SK-N-SH (cell line): ENCODE results near the gene ARHGAP5. TPM values are rescaled to one million over a fixed set of nuclear protein-coding genes. Genes with fewer than 3 reads are reported as not detected.
"Not testable (repeated sequence)": the region's sequence is repeated elsewhere in the genome, so short reads cannot be mapped to it uniquely, and the experiment has no call there.

Experiments used
- CTCF ChIA-PET: fragments of 300-600, 350-600 bp; formaldehyde crosslinking; extraction: SDS; loops from one replicate; lab custom pipeline; 2021; lab: Yijun Ruan, JAX
- POLR2A ChIA-PET: fragments of 350-600 bp; sonication (Branson Sonifier 250); formaldehyde crosslinking; extraction: SDS; loops from one replicate; lab custom pipeline; 2020; ENCODE audit warnings: antibody characterized with exemption, inconsistent platforms; lab: Yijun Ruan, JAX
- DNase-seq: peaks from one replicate; pipeline ENCODE4 v3.0.0; 2012
- H2AFZ ChIP-seq: fragments of 200-600 bp; sonication (generic); 2 replicates; pipeline ENCODE4 v1.8.1; 2016; ENCODE audit warnings: antibody characterized with exemption, mild to moderate bottlenecking, low read depth
- H3F3A ChIP-seq: fragments of 200-600 bp; sonication (generic); replicated peaks from 2 replicates; pipeline ENCODE3; 2016; ENCODE audit warnings: antibody characterized with exemption, mild to moderate bottlenecking; ENCODE audit not compliant: insufficient read depth
- H3K27ac ChIP-seq, 2 experiments: fragments of 200-500 bp in 1 of 2; fragments of 200-600 bp in 1 of 2; sonication (Bioruptor generic) in 1 of 2; sonication (generic), shearing (Covaris generic) in 1 of 2; 2 replicates each; pipeline versions ENCODE4 v1.5.1 to v1.6.1; 2014 to 2016; ENCODE audit warnings: low read depth in 2 of 2, inconsistent platforms in 1 of 2, low read length in 1 of 2, mild to moderate bottlenecking in 1 of 2, mixed read lengths in 1 of 2
- H3K27me3 ChIP-seq: fragments of 200-600 bp; sonication (generic), shearing (Covaris generic); 2 replicates; pipeline ENCODE4 v1.6.1; 2016; ENCODE audit warnings: mixed run types; ENCODE audit not compliant: insufficient read depth
- H3K36me3 ChIP-seq, 2 experiments: fragments of 200-500 bp in 1 of 2; fragments of 200-600 bp in 1 of 2; sonication (Bioruptor generic) in 1 of 2; sonication (generic) in 1 of 2; replicated peaks in 1 of 2; 2 replicates each; pipeline versions ENCODE3 to v1.5.1; 2014 to 2016; ENCODE audit warnings: low read length in 1 of 2, mild to moderate bottlenecking in 1 of 2; ENCODE audit not compliant: insufficient read depth in 2 of 2, control insufficient read depth in 1 of 2
- H3K4me1 ChIP-seq, 2 experiments: fragments of 200-500 bp in 1 of 2; fragments of 200-600 bp in 1 of 2; sonication (Bioruptor generic) in 1 of 2; sonication (generic), shearing (Covaris generic) in 1 of 2; 2 replicates each; pipeline versions ENCODE4 v1.5.1 to v1.6.1; 2014 to 2016; ENCODE audit warnings: low read depth in 1 of 2, low read length in 1 of 2, mixed run types in 1 of 2; ENCODE audit not compliant: insufficient read depth in 2 of 2, control insufficient read depth in 1 of 2
- H3K4me2 ChIP-seq: fragments of 200-600 bp; sonication (generic), shearing (Covaris generic); 2 replicates; pipeline ENCODE4 v1.6.1; 2017; ENCODE audit warnings: mixed run types
- H3K4me3 ChIP-seq, 2 experiments: fragments of 200-500 bp in 1 of 2; fragments of 200-600 bp in 1 of 2; sonication (Bioruptor generic) in 1 of 2; sonication (generic), shearing (Covaris generic) in 1 of 2; 2 replicates each; pipeline versions ENCODE4 v1.5.1 to v1.8.1; 2014 to 2016; ENCODE audit warnings: low read depth in 2 of 2, inconsistent platforms in 1 of 2, low read length in 1 of 2, mild to moderate bottlenecking in 1 of 2, mixed read lengths in 1 of 2, moderate library complexity in 1 of 2
- H3K79me2 ChIP-seq: fragments of 200-600 bp; sonication (generic); 2 replicates; pipeline ENCODE4 v1.8.1; 2017; ENCODE audit warnings: mild to moderate bottlenecking; ENCODE audit not compliant: insufficient read depth
- H3K9ac ChIP-seq: fragments of 200-600 bp; sonication (generic); 2 replicates; pipeline ENCODE4 v1.6.1; 2017; ENCODE audit warnings: mixed run types
- H3K9me2 ChIP-seq: fragments of 200-600 bp; sonication (generic); 2 replicates; pipeline ENCODE4 v1.6.1; 2017; ENCODE audit warnings: mixed run types
- H3K9me3 ChIP-seq: fragments of 200-600 bp; sonication (generic); 2 replicates; pipeline ENCODE4 v1.6.1; 2017; ENCODE audit warnings: mixed run types, mild to moderate bottlenecking, moderate library complexity
- H4K20me1 ChIP-seq: fragments of 200-600 bp; sonication (generic); 2 replicates; pipeline ENCODE4 v1.6.1; 2017; ENCODE audit warnings: mild to moderate bottlenecking, mixed run types; ENCODE audit not compliant: insufficient read depth
- EZH2phosphoT487 ChIP-seq: fragments of 200-600 bp; sonication (generic); IDR thresholded peaks from 2 replicates; pipeline ENCODE4 v1.6.1; 2017; ENCODE audit warnings: low read depth, mixed run types, mild to moderate bottlenecking, antibody characterized with exemption, moderate library complexity, borderline replicate concordance
- GABPA ChIP-seq: IDR thresholded peaks from 2 replicates; pipeline ENCODE4 v1.4.0; 2012; ENCODE audit warnings: low read depth, mild to moderate bottlenecking
- GATA2 ChIP-seq: sonication (generic); formaldehyde crosslinking; IDR thresholded peaks from 2 replicates; pipeline ENCODE4 v1.5.0; 2020; ENCODE audit warnings: mild to moderate bottlenecking, missing genetic modification reagents
- RAD21 ChIP-seq: IDR thresholded peaks from 2 replicates; pipeline ENCODE4 v1.6.1; 2012; ENCODE audit warnings: mild to moderate bottlenecking, low read length
- RCOR1 ChIP-seq: fragments of 150-350 bp; IDR thresholded peaks from 2 replicates; pipeline ENCODE4 v1.6.1; 2017; ENCODE audit warnings: antibody characterized with exemption, low read length
- WGBS: methylation state at CpG from one replicate; pipeline ENCODE4 v1.1.6; 2017; ENCODE audit warnings: low lambda C conversion rate; 5-methylcytosine and 5-hydroxymethylcytosine counted together
- polyA plus RNA-seq, 3 experiments: library from polyadenylated mRNA; depleted of rRNA; stranded (reverse); fragments of >200 nt; gene quantifications; 2 replicates each; pipeline ENCODE4 v1.2.3, GENCODE V29; 2012
- TF ChIP-seq, protein P1 (sequence below): fragments of 150-350 bp; IDR thresholded peaks from 2 replicates; pipeline ENCODE4 v1.6.1; 2016; ENCODE audit warnings: mild to moderate bottlenecking, low read depth, low read length
- TF ChIP-seq, protein P2 (sequence below): IDR thresholded peaks from 2 replicates; pipeline ENCODE4 v1.4.0; 2012; ENCODE audit warnings: low read depth, borderline replicate concordance
- TF ChIP-seq, protein P3 (sequence below): fragments of 200-600 bp; sonication (generic); IDR thresholded peaks from 2 replicates; pipeline ENCODE4 v1.6.1; 2017; ENCODE audit warnings: antibody characterized with exemption, mild to moderate bottlenecking, moderate library complexity

ARHGAP5 gene
- polyA plus RNA-seq, 1 of the 3 experiments (the other 2 are of a cell fraction), result 7.2 TPM

DNA sequence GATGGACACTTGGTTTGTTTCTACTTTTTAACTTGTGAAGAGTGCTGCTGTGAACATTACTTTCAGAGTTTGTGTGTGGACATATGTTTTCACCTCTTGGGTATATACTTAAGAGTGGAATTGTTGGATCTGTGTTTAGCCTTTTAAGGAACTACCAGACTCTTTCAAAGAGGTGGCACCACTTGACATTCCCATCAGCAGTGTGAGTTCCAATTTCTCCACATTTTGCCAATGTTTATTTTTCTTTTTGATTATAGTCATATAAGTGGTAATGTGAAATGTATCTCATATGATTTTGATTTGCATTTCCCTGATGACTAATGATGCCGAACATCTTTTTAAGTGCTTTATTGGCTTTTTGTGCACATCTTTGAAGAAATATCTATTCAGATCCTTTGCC is 44.8 kb downstream of the ARHGAP5 start:
- Histone ChIP-seq H2AFZ (no peak overlapping the region), H3K4me2 (no peak overlapping the region), H3K36me3 (peaks cover 51 to 68% of the 10 kb centered on the region in 2 experiments), H3K9me3 (peaks cover 5% of the 10 kb centered on the region; the same call in 1 of the 2 replicates), H3F3A (peaks cover 37% of the 10 kb centered on the region), H3K27me3 (no peaks in the 10 kb centered on the region), H3K79me2 (peaks cover 100% of the 10 kb centered on the region), H3K4me1 (no peaks in the 10 kb centered on the region; a peak in 1 of 4 replicates), H3K9ac (no peak overlapping the region), H4K20me1 (peaks cover 86% of the 10 kb centered on the region), H3K27ac (peak overlapping the region in 1 of 2 experiments; percentile 10; a peak in 1 of 4 replicates), H3K9me2 (peaks cover 6% of the 10 kb centered on the region; the same call in 1 of the 2 replicates), H3K4me3 (no peak overlapping the region)
- WGBS, result 94% methylated on average over 1 of the region's 1 CpG
- ChIA-PET POLR2A (no interaction called here), CTCF (no interaction called here)
- no peak for DNase-seq
- TF ChIP-seq GATA2, result no peak
- no peak for TF ChIP-seq EZH2phosphoT487
- TF ChIP-seq RCOR1, result no peak
- TF ChIP-seq, protein P1, sequence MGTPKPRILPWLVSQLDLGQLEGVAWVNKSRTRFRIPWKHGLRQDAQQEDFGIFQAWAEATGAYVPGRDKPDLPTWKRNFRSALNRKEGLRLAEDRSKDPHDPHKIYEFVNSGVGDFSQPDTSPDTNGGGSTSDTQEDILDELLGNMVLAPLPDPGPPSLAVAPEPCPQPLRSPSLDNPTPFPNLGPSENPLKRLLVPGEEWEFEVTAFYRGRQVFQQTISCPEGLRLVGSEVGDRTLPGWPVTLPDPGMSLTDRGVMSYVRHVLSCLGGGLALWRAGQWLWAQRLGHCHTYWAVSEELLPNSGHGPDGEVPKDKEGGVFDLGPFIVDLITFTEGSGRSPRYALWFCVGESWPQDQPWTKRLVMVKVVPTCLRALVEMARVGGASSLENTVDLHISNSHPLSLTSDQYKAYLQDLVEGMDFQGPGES, result no peak
- TF ChIP-seq RAD21, result no peak
- TF ChIP-seq, protein P2, sequence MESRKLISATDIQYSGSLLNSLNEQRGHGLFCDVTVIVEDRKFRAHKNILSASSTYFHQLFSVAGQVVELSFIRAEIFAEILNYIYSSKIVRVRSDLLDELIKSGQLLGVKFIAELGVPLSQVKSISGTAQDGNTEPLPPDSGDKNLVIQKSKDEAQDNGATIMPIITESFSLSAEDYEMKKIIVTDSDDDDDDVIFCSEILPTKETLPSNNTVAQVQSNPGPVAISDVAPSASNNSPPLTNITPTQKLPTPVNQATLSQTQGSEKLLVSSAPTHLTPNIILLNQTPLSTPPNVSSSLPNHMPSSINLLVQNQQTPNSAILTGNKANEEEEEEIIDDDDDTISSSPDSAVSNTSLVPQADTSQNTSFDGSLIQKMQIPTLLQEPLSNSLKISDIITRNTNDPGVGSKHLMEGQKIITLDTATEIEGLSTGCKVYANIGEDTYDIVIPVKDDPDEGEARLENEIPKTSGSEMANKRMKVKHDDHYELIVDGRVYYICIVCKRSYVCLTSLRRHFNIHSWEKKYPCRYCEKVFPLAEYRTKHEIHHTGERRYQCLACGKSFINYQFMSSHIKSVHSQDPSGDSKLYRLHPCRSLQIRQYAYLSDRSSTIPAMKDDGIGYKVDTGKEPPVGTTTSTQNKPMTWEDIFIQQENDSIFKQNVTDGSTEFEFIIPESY, result no peak
- TF ChIP-seq GABPA, result no peak
- TF ChIP-seq, protein P3, sequence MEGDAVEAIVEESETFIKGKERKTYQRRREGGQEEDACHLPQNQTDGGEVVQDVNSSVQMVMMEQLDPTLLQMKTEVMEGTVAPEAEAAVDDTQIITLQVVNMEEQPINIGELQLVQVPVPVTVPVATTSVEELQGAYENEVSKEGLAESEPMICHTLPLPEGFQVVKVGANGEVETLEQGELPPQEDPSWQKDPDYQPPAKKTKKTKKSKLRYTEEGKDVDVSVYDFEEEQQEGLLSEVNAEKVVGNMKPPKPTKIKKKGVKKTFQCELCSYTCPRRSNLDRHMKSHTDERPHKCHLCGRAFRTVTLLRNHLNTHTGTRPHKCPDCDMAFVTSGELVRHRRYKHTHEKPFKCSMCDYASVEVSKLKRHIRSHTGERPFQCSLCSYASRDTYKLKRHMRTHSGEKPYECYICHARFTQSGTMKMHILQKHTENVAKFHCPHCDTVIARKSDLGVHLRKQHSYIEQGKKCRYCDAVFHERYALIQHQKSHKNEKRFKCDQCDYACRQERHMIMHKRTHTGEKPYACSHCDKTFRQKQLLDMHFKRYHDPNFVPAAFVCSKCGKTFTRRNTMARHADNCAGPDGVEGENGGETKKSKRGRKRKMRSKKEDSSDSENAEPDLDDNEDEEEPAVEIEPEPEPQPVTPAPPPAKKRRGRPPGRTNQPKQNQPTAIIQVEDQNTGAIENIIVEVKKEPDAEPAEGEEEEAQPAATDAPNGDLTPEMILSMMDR, result no peak

DNA sequence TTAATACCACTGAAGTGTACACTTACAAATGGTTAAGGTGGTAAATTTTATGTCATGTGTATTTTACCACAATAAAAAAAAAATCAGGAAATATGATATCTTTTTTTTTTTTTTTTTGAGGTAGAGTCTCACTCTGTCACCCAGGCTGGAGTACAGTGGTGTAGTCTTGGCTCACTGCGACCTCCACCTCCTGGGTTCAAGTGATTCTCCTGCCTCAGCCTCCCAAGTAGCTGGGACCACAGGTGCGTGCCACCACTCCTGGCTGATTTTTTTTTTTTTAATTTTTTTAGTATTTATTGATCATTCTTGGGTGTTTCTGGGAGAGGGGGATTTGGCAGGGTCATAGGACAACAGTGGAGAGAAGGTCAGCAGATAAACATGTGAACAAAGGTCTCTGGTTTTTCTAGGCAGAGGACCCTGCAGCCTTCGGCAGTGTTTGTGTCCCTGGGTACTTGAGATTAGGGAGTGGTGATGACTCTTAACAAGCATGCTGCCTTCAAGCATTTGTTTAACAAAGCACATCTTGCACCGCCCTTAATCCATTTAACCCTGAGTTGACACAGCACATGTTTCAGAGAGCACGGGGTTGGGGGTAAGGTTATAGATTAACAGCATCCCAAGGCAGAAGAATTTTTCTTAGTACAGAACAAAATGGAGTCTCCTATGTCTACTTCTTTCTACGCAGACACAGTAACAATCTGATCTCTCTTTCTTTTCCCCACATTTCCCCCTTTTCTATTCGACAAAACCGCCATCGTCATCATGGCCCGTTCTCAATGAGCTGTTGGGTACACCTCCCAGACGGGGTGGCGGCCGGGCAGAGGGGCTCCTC is 50.0 kb downstream of the ARHGAP5 start:
- peaks cover 16% of the 10 kb centered on the region for H3F3A ChIP-seq
- H3K9me3 ChIP-seq, H3K27me3 ChIP-seq, DNase-seq, H3K4me3 ChIP-seq, H2AFZ ChIP-seq, POLR2A ChIA-PET, H3K27ac ChIP-seq, H3K9ac ChIP-seq, H3K4me2 ChIP-seq, H3K9me2 ChIP-seq, CTCF ChIA-PET: not testable (repeated sequence)
- H3K4me1 ChIP-seq, result peaks cover 0 to 12% of the 10 kb centered on the region in 2 experiments; a peak in 2 of 4 replicates
- H3K36me3 ChIP-seq, result peaks cover 19 to 41% of the 10 kb centered on the region in 2 experiments
- peaks cover 65% of the 10 kb centered on the region for H4K20me1 ChIP-seq
- WGBS, result 97% methylated on average over 7 of the region's 13 CpGs
- H3K79me2 ChIP-seq, result peaks cover 99% of the 10 kb centered on the region

DNA sequence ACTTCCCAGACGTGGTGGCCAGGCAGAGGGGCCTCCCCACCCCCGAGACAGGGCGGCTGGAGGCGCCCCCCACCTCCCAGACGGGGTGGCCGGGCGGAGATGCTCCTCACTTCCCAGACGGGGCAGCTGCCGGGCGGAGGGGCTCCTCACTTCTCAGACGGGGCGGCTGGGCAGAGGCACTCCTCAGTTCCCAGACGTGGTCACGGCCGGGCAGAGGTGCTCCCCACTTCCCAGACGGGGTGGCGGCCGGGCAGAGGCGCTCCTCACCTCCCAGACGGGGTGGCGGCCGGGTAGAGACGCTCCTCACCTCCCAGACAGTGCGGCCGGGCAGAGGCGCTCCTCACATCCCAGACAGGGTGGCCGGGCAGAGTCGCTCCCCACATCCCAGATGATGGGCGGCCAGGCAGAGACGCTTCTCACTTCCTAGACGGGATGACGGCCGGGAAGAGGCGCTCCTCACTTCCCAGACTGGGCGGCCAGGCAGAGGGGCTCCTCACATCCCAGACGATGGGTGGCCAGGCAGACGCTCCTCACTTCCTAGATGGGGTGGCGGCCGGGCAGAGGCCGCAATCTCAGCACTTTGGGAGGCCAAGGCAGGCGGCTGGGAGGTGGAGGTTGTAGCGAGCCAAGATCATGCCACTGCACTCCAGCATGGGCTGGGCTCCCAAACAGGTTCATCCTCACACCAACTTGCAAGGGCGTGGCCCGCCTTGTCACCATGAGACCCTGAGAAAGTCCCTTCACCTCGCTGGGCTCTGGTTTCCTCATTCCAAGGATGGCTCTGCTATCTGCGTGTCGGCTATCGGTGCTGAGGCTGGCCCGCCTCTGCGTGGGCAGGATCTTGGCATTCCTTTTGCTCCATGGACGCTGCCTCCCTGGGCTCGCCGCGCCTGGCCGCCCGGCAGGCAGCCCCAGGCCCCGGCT is 50.9 kb downstream of the ARHGAP5 start:
- Histone ChIP-seq H3K36me3 (peaks cover 13 to 32% of the 10 kb centered on the region in 2 experiments), H3K79me2 (peaks cover 99% of the 10 kb centered on the region), H4K20me1 (peaks cover 58% of the 10 kb centered on the region), H3K4me1 (peaks cover 0 to 12% of the 10 kb centered on the region in 2 experiments; a peak in 2 of 4 replicates)
- H3K9me2 ChIP-seq, H3K9ac ChIP-seq, H3K27me3 ChIP-seq, H2AFZ ChIP-seq, POLR2A ChIA-PET, H3K4me2 ChIP-seq, DNase-seq, CTCF ChIA-PET, H3K9me3 ChIP-seq, H3K27ac ChIP-seq, H3F3A ChIP-seq, H3K4me3 ChIP-seq: not testable (repeated sequence)
- 86% methylated on average over 35 of the region's 57 CpGs for WGBS
